Stimulated activated naive CD8-positive, alpha-beta T cell treated with anti-CD3 and anti-CD28 coated beads, Interleukin-15, Interleukin-2, amounts not matched to agents 100 U/mL and 50 U/mL, for 24 hours (primary cell): Measurements from ENCODE around the gene PSMD9.

Experiments used
- ATAC-seq: fragments of 150-1000 bp; cut with Tn5 transposase; one replicate; pipeline ENCODE4 v1.10.0; 2021
- DNase-seq: peaks from one replicate; pipeline ENCODE4 v3.0.0; 2021

Gene PSMD9

DNA sequence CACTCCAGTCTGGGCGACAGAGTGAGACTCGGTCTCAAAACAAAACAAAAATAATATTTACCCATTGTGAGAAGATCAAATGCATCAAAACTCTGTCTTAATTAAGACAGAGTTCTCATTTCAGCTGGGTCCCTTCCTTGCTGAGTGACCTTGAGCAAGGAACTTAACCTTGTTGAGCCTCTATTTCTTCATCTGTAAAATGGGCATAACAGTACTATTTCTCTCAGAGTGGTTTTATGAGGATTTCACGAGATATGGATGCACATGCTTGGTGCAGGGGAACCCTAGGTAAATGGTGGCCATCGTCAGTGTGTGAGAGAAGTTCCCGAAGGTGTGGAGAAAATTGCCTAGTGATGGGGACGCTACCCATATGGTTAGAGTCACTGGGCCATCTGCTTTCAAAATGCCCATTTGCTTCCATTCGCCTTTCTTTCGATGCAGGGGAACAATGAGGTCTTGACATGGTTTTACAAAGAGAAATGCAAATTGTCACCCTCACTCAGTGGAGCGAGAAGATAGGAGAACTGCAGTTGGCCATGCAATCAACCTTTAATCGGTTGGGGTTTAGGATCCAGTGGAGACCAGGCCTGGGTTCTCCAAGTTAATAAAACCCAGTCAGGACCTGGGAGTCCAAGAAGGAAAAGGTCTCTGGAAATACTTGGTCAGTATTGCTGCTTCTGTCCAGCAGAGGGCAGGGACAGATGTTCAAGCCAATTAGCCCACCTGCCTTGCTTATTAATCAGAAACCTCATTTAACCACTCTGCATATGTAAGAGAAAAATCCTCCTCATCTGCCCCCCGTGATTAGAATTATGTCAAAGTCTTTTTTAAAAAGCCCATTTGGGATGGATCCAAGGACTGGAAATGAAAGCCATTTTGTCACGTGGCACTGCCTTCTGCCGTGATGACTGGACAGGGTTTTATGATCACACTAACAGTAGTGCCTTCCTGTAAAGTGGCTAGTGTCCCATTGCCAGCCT, 67.0 kb downstream of the PSMD9 start:
- no peak for DNase-seq
- ATAC-seq: no peak

DNA sequence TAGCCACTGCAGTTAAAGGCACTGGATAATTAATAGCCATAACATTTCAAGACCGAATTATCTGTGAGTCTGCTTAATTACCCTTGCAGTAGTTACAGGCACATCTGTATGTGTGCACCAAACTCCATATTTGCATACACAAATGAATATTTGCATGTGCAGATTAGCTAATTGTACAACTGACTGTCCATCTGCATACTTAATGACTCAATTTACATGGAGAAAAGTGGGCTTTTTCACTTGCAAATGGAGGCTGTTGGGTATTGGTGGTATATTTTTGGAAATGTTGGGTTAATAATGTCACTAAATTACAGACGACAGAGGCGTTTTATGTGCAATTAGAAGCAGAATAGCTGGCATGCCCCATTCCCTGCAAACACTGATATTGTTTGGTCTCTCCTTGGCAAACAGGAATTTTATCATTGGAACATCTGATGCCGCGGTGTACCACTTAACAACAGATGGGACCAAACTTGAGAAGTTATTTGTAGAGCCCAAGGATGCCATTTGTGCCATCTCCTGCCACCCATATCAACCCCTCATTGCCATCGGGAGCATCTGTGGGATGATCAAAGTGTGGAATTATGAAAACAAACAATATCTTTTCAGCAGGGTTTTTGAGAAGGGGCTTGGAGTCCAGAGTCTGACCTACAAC, 69.4 kb downstream of the PSMD9 start:
- DNase-seq (no peak), ATAC-seq (no peak)

DNA sequence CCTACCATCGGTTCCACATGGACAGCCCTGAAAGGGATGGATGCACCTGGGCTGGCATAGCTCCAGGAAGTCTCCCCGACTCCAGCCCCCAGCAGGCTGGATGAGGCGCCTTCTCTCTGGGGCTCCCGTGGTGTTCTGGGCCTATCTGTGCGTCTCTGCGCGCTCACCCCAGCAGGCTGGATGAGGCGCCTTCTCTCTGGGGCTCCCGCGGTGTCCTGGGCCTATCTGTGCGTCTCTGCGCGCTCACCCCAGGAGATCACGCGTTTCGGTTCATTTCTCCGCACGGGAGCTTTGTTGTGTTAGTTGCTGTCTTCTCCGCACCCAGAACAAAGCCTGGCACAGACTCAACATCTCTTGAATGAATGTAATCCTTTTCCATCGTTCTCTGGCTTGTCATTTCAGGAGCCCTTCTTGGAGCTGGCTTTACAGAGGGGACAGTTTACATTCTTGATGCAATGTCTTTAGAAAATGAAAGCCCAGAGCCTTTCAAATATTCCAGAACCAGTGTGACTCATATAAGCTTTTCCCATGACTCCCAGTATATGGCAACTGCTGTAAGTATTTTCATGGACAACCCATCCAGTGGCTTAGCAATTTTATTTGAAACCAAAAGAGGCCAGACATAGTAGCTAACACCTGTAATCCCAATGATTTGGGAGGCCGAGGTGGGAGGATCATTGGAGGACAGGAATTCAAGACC, 70.1 kb downstream of the PSMD9 start:
- no peak for DNase-seq
- no peak for ATAC-seq

DNA sequence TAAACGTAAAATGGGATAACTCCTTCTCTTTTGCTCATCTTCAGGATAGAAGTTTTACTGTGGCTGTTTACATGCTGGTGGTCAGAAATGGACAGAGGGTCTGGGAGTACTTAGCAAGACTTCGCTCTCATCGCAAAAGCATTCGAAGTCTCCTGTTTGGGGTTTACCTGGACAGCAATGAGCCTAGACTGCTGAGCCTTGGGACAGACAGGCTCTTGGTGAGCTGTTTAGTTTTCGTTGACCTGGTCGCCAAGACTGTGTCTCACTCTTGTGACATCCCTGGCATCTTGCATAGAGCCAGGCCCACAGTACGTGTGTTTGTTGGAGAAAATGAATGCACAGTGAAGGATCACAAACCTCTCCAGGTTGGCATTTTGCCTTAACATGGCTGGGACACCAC, 72.0 kb downstream of the PSMD9 start:
- DNase-seq (no peak), ATAC-seq (no peak)

DNA sequence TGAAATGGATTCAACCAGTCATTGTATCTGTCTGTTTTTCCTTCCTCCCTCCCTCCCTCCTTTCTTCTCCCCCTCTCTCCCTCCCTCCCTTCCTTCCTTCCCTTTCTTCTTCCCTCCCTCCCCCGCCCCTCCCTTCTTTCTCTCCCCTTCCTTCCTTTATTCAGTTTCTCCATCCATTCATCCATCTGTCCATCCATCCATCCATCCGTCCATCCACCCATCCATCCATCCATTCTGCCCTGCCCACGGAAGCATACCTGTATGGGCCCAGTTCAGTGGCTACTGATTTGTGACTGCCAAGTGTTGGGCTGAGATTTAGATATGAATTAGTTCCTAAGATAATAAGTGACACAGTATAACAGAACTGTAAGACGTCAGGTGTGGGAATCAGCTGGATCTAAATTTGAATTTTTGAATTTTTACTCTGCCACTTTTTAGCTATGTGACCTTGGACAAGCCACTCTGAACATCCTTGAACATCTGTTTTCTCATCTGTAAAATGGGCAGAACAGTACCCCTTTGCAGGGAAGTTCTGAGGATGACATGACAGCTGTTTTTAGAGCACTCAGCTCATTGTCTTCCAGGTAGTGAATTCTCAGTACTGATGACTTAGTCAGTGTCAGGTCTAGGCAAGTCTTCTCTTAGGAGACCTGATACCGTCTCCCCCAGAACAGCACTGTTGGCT, 72.7 kb downstream of the PSMD9 start:
- DNase-seq (no peak), ATAC-seq (no peak)

DNA sequence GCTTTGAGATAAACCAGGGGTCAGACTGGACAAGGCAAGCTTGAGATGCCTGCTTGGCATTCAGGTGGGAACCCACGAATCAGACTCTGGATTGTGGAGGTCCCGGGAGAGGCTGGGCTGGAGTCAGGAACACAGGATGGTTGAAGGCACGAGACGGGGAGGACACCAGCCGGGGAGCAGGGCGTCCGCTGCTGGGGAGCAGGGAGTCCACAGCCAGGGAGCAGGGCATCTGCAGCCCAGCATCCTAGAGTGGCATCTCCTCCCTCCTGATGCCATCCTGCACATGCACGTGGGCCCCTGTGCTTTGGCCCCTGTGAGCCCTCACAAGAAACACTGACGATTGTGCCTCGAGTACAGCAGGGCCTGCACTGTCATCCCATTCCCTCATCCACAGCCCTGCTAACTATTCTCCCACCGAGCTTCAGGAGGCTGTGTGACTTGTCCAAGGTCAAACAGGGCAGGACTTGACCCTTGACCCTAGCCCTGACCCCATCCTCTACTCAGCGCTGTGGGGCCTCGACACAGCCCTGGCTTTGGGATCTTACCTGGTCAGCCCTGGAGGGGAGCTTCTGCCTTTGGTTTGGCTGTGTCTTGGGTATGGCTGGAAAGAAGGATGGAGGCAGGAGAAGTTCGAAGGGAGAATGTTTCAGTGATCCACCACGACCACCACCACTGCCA, 74.9 kb downstream of the PSMD9 start:
- ATAC-seq (no peak), DNase-seq (no peak)

DNA sequence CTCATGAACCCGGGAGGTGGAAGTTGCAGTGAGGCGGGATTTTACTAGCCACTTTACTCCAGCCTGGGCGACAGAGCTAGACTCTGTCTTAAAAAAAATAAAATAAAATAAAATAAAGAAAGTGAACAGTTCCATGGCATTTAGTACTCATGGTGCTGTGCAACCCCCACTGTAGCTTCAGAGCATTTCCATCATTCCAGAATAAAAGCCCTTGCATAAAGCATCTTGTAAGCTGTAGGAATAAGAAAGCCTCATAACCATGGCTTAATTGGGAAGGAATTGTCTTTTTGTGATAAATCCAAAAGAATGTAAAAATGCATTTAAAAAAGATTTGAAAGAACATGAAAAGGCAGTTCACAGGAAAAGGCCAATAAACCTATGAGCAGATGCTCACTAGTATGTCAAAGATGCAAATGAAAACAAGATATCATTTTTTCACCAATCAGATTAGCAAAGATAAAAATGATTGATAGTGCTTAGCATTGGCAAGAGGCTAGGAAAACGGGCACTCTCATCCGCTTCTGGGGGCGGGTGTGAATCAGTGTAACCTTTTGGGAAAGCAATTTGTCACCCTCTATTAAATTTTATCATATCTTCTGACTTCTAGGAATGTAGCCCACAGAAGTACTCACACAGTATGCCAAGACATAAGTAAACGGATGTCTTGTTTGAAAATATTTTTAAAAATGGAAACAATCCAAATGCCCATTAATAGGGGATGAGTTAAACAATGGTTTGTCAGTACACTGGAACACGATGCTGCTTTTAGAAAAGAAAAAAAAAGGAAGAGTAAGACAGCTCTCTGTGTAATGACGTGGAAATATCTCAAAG, 76.4 kb downstream of the PSMD9 start:
- DNase-seq (no peak), ATAC-seq (no peak)

DNA sequence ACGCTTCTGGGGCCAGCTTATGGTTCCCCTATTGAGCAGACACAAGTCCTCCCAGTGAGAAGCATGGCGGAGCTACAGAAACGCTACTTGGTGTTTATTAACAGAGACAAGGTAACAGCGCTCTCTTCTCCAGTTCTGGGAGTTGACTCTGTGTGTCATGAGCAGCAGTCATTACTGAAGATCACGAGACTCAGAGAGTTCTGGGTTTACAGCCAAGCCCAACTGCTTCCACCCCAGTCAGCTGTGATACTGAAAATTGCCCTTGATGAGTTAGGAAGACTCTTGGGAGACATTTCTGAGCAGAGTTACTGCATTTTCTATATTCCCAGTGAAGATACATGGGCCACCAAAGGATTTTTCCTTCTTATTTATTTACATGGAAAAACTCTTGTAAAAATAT, 78.4 kb downstream of the PSMD9 start:
- ATAC-seq: no peak

More for the DNA sequence above, 78.4 kb downstream of the PSMD9 start:
- DNase-seq: no peak
